B cell (primary cell): ENCODE data around the gene EFL1.

Source experiments
- EZH2 ChIP-seq: IDR thresholded peaks from 2 replicates; pipeline ENCODE4 v1.6.1; 2012; ENCODE audit warnings: borderline replicate concordance, low read depth, mild to moderate bottlenecking, moderate library complexity, low read length; ENCODE audit not compliant: insufficient read depth, poor library complexity, severe bottlenecking
- TF ChIP-seq, protein P1 (sequence below): fragments of 200-600 bp; IDR thresholded peaks from one replicate; pipeline ENCODE4 v1.8.0; 2022; ENCODE audit warnings: antibody characterized with exemption, mild to moderate bottlenecking

DNA sequence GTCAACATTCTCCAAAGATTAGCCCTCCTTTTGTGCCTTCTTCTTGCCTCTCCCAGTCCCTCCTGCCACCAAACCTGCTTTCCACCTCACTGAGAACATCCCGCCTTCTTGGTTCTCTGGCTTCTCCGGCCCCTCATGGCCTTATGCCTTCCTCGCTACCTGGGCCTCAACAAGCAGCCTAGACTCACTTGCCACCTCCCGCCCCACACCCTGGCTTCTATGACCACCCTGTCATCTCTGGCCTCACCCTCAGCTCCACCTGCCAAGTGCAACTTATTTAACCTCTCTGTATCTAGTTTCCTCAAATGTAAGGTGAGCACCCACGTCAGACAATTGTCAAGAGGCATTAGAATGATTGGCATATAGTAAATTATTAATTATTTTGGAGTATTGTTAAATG lies 147.9 kb downstream of the EFL1 start:
- TF ChIP-seq, protein P1, sequence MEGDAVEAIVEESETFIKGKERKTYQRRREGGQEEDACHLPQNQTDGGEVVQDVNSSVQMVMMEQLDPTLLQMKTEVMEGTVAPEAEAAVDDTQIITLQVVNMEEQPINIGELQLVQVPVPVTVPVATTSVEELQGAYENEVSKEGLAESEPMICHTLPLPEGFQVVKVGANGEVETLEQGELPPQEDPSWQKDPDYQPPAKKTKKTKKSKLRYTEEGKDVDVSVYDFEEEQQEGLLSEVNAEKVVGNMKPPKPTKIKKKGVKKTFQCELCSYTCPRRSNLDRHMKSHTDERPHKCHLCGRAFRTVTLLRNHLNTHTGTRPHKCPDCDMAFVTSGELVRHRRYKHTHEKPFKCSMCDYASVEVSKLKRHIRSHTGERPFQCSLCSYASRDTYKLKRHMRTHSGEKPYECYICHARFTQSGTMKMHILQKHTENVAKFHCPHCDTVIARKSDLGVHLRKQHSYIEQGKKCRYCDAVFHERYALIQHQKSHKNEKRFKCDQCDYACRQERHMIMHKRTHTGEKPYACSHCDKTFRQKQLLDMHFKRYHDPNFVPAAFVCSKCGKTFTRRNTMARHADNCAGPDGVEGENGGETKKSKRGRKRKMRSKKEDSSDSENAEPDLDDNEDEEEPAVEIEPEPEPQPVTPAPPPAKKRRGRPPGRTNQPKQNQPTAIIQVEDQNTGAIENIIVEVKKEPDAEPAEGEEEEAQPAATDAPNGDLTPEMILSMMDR, result no peak
- TF ChIP-seq EZH2, result no peak
